Activated T-cell treated with anti-CD3 and anti-CD28 coated beads, Interleukin-2, amount 50 U/mL, for 4 hours (primary cell): ENCODE results near the gene SORCS2. TPM values are rescaled to one million over a fixed set of nuclear protein-coding genes. Genes with fewer than 3 reads are reported as not detected.

Experiments
- ATAC-seq, 2 donors: fragments of 200-7000 bp; cut with Tn5 transposase; one replicate each; pipeline ENCODE4 v1.10.0; 2021
- DNase-seq: peaks from one replicate; pipeline ENCODE4 v3.0.0-alpha.2; 2020
- H3K27me3 Mint-ChIP-seq: one replicate; pipeline ENCODE4 v1.8.0; 2021; ENCODE audit warnings: low read depth, mixed read lengths
- H3K36me3 Mint-ChIP-seq: one replicate; pipeline ENCODE4 v1.8.0; 2022; ENCODE audit warnings: mixed read lengths; ENCODE audit not compliant: insufficient read depth
- H3K4me1 Mint-ChIP-seq: one replicate; pipeline ENCODE4 v1.8.0; 2021; ENCODE audit warnings: low read depth, mixed read lengths
- H3K4me3 Mint-ChIP-seq: one replicate; pipeline ENCODE4 v1.8.0; 2021; ENCODE audit warnings: mild to moderate bottlenecking, moderate library complexity, mixed read lengths
- H3K9me3 Mint-ChIP-seq: one replicate; pipeline ENCODE4 v1.8.0; 2021; ENCODE audit warnings: mixed read lengths
- total RNA-seq, 3 donors: library from RNA; stranded (reverse); gene quantifications; one replicate each; pipeline ENCODE4 v1.2.1, GENCODE V29; 2021

Gene SORCS2
- total RNA-seq, 3 donors from 2014 or later: 0.18 to 0.43 TPM; not detected in 1

DNA sequence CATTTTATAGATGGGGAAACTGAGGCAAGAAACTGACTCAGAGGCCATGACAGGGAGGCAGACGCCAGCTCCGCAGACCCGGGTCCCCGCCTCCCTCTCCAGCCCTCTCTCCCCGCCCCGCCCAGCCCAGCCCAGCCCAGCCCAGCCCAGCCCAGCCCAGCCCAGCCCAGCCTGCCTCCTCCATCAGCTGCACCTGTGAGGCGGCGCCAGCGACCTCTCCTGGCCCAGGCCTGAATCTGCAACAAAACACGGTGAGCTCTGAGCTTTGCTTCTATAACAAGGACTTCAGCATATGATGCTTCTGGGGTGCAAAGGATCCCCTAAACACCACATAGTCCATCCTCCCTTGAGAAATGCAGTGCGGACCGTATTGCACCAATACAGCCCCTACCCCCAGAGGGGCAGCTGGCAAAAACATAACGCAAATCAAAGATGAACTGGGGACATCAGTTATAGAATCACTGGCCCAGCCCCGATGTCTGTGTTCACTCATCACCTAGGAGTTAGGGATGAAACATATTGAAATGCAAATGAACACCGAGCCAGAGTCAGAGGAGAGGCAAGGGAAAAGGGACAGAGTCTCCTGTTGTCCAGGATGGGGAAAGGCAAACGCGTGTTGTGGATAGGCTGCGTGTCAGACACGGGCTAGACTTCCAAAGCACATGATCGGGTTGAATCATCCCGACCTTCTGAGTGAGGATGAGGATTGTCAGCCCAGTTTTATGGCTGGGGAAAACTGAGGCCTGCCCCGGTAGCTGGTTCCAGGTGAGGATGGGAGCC, 458.5 kb downstream of the SORCS2 start:
- no peak for ATAC-seq
- DNase-seq: no peak
- Mint-ChIP-seq H3K9me3 (no peaks in the 10 kb centered on the region), H3K27me3 (peaks cover 21% of the 10 kb centered on the region), H3K4me1 (peaks cover 41% of the 10 kb centered on the region), H3K4me3 (no peak overlapping the region), H3K36me3 (no peaks in the 10 kb centered on the region)

GRCh38 chr4:7651461-7651921, 459.2 kb downstream of the SORCS2 start:
- DNase-seq: no peak
- peaks cover 21% of the 10 kb centered on the region for H3K27me3 Mint-ChIP-seq
- ATAC-seq: no peak
- no peaks in the 10 kb centered on the region for H3K9me3 Mint-ChIP-seq
- H3K4me1 Mint-ChIP-seq: peaks cover 37% of the 10 kb centered on the region
- no peak overlapping the region for H3K4me3 Mint-ChIP-seq
- no peaks in the 10 kb centered on the region for H3K36me3 Mint-ChIP-seq

DNA sequence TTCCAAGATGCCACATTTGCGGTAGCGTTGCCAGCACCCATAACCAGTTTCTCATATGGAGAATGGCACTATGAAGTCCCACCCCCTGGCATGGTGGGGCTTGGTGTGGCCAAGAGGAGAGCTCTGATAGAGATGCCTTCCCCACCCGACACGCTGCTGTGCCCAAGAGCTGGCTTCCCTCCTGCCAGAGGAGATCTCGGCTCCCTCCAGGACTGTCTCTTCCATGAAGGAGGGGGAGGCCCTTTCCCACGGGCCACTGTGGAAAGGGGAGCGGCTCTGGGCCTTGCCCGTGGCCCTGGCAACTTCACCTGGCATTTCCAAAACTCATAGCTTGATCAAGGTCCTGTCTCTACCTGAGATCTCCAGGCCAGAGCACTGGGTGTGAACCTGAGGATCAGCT, 459.7 kb downstream of the SORCS2 start:
- Mint-ChIP-seq H3K27me3 (peaks cover 21% of the 10 kb centered on the region), H3K4me1 (peaks cover 34% of the 10 kb centered on the region), H3K9me3 (no peaks in the 10 kb centered on the region), H3K36me3 (no peaks in the 10 kb centered on the region), H3K4me3 (no peak overlapping the region)
- ATAC-seq (no peak), DNase-seq (no peak)

DNA sequence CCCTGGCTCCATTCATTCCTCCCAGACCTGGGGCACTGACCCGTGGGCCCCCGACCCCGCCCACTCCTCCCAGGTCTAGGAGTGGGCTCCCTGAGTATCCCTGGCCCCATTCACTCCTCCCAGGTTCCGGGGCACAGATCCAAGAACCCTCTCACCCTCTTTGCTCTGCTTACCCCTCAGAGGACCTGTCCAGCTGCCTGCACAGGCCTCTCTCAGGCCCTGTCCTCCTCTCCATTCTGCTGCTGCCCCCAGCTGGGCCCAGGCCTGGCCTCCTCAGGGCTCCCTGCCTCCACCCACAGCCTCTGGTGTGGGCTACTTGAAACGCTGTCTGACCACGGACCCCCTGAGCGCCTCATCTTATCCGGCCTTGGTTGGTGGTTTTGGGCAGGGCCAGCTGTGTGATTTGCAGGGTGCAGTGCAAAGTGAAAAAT, 460.1 kb downstream of the SORCS2 start:
- Mint-ChIP-seq H3K9me3 (no peaks in the 10 kb centered on the region), H3K4me1 (peaks cover 30% of the 10 kb centered on the region), H3K36me3 (no peaks in the 10 kb centered on the region), H3K4me3 (no peak overlapping the region), H3K27me3 (peaks cover 21% of the 10 kb centered on the region)
- DNase-seq (no peak), ATAC-seq (no peak)

GRCh38 chr4:7652906-7653305, 460.6 kb downstream of the SORCS2 start:
- no peak overlapping the region for H3K4me3 Mint-ChIP-seq
- DNase-seq: no peak
- ATAC-seq: no peak
- H3K4me1 Mint-ChIP-seq: peaks cover 27% of the 10 kb centered on the region
- no peaks in the 10 kb centered on the region for H3K36me3 Mint-ChIP-seq
- H3K27me3 Mint-ChIP-seq: peaks cover 21% of the 10 kb centered on the region
- H3K9me3 Mint-ChIP-seq: no peaks in the 10 kb centered on the region

- Mint-ChIP-seq H3K27me3 (peaks cover 21% of the 10 kb centered on the region), H3K9me3 (no peaks in the 10 kb centered on the region), H3K4me1 (peaks cover 25% of the 10 kb centered on the region), H3K36me3 (no peaks in the 10 kb centered on the region), H3K4me3 (no peak overlapping the region)
- ATAC-seq (no peak), DNase-seq (no peak)
Observed at GRCh38 chr4:7653510-7654369, 461.4 kb downstream of the SORCS2 start.

DNA sequence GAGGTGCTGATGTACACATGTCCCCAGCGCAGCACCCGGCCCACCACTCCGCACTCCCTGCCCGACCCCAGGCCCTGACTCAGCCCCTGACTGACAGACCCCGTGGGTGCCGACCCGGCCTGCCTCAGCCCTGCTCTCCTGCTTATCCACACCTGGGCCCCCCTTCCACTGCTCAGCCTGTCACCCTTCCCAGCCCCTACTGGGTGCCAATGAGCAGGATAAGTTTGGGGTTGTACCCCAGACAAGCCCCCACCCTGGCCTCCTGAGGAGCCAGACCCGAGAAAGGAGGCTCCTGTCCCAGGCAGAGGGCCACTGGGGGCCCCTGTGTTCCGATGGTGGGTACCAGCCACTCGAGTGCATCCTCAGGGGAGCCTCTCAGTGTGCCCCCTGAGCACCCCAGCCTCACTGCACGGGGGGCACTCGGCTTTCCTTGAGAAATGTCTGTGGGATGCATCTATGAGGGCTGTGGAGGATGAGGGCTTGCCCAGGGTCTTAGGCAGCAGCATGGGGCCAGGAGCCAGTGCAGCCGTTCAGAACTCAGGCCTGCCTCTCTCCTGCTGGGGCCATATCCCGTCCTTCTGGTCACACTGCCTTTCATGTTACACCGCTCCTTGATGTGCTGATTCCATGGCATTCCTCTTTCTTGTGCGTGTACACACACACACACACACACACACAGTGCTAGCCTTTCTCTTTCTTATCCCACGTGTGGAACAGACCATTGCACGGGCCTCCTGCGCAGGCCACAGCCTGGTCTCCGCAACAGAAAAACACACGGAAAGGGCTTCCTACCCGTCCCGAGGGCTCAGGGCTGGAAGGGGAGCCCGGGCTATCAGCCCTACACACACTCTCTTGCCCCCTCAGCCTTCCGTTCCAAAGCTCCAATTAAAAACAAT, 462.5 kb downstream of the SORCS2 start:
- ATAC-seq: no peak
- DNase-seq: no peak
- no peaks in the 10 kb centered on the region for H3K36me3 Mint-ChIP-seq
- no peak overlapping the region for H3K4me3 Mint-ChIP-seq
- peaks cover 15% of the 10 kb centered on the region for H3K4me1 Mint-ChIP-seq
- peaks cover 21% of the 10 kb centered on the region for H3K27me3 Mint-ChIP-seq
- no peaks in the 10 kb centered on the region for H3K9me3 Mint-ChIP-seq

DNA sequence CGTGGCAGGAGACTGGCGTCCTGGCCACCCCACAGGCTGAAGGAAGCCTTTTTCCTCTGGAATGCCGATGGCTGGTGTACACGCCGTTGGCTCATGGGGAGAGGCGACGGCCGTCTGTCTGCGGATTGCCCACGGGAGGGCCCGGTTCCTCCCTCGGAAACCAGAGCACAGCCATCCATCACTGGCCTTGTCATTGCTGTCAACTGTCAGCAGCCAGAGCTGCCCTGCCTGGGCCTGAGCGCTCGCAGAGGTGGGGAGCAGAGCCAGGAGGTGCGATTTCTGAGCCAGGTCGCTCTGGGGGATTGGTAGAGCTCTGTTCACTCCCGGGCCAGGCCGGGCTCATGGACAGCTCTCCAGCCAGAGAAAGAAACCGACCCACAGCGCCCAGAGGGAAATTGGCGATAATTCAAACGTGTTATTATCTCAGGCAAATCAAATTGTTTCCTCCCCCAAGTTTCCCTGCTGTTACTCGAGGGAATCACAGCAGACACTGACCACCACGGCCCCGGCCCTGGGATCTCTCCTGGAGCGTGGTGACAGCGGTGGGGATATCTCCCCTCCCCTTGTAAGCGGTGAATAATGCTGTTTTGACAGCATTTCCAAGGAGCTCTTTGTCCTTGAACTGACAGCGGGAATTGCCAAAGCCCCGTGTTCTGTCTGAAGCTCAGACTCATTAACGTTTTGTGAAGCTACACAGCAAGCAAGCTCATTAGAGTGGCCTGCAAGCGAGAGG, 463.3 kb downstream of the SORCS2 start:
- Mint-ChIP-seq H3K36me3 (no peaks in the 10 kb centered on the region), H3K4me1 (peaks cover 7% of the 10 kb centered on the region), H3K9me3 (no peaks in the 10 kb centered on the region), H3K4me3 (no peak overlapping the region), H3K27me3 (peaks cover 21% of the 10 kb centered on the region)
- ATAC-seq (no peak), DNase-seq (no peak)

DNA sequence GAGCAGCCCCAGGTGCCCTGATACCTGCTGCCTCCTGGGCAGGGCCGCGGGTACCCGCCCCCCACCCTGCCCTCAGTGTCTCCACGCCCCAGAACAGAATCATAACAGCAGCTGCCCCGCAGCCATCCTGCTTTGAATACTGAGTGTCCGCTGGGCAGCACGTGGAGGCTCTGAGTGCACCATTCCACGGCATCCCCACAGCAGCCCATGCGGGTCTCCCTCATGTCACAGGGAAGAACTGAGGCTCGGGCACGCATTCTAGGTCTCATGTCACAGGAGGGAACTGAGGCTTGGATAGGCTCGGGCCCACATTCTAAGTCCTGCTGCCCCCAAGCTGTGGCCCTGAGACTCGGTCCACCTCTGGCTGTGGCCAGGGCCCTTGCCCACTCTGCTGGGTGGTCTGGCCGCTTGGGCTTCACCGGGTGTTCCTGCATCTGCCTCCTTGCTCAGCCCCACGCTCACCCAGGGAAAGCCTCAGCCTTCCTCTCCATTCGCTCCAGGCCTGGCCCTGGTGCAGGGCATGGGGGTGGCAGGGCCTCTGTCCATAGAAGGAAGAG, 464.0 kb downstream of the SORCS2 start:
- H3K4me3 Mint-ChIP-seq: no peak overlapping the region
- ATAC-seq: no peak
- no peaks in the 10 kb centered on the region for H3K9me3 Mint-ChIP-seq
- H3K4me1 Mint-ChIP-seq: peaks cover 5% of the 10 kb centered on the region
- no peaks in the 10 kb centered on the region for H3K36me3 Mint-ChIP-seq
- no peak for DNase-seq
- H3K27me3 Mint-ChIP-seq: peaks cover 21% of the 10 kb centered on the region

GRCh38 chr4:7657545-7658297, 465.4 kb downstream of the SORCS2 start:
- Mint-ChIP-seq H3K4me1 (peaks cover 2% of the 10 kb centered on the region), H3K36me3 (no peaks in the 10 kb centered on the region), H3K27me3 (peaks cover 20% of the 10 kb centered on the region), H3K9me3 (no peaks in the 10 kb centered on the region), H3K4me3 (no peak overlapping the region)
- ATAC-seq (peak; percentile 51 to 53), DNase-seq (no peak)

DNA sequence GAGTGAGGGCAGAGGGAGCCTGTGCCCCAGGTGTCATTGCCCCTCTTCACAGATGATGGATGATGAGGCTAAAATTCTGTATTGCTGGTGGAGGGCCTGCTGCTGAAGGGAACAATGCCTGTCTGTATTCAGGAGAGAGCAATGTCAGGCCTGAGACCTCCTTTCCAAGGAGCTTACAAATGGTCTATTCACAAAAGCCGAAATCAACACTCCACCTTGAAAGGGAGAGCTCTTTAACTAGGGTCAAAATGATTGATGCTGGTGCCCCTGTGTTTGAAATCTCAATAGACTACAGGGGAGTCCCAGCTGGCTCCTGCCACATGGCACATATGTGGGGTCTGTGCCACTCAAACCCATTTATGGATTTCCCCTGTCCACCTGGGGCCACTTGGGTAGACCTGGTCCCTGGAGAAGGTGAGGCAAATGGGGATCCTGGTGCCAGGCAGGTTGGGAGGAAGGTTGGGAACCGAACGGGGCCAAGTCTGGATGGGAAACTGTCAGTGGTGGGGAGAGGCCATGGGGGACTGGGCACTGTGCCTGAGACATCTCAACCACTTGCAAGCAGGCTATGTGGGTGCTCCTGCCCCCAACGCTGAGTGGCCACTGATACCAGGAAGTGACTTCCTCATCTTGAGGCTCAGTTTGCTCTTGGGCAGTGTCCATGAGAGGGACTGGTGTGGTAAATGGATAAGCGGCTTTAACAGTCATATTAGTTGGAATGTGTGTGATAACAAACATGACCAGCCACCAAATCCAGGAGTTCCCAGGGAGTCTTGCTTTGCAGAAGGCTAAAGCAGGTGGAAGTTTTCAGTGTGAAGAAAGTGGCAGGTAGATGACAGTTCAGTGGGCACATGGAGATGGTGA, 466.2 kb downstream of the SORCS2 start:
- no peak overlapping the region for H3K4me3 Mint-ChIP-seq
- ATAC-seq: no peak
- DNase-seq: no peak
- peaks cover 2% of the 10 kb centered on the region for H3K4me1 Mint-ChIP-seq
- no peaks in the 10 kb centered on the region for H3K9me3 Mint-ChIP-seq
- no peaks in the 10 kb centered on the region for H3K36me3 Mint-ChIP-seq
- peaks cover 16% of the 10 kb centered on the region for H3K27me3 Mint-ChIP-seq
